HepG2 (cell line): ENCODE measurements around the gene TIFAB. TPM values are rescaled to one million over a fixed set of nuclear protein-coding genes. Genes with fewer than 3 reads are reported as not detected.

Source experiments
- ATAC-seq: fragments of 200-7000 bp; cut with Tn5 transposase; 3 replicates; pipeline ENCODE4 v1.9.1; 2020; ENCODE audit warnings: mild to moderate bottlenecking, moderate library complexity
- BruUV-seq: library from RNA; stranded (reverse); fragments of 400-500 nt; replicated peaks from 2 replicates; lab custom pipeline; 2021; lab: Mats Ljungman, UMichigan
- CTCF ChIA-PET: fragments of 300-600 bp; formaldehyde crosslinking; extraction: SDS; loops from one replicate; lab custom pipeline; 2021; ENCODE audit warnings: low total read pairs, inconsistent platforms, low intra/inter-chr PET ratio; lab: Yijun Ruan, JAX
- POLR2A ChIA-PET: fragments of 350-600 bp; sonication (Branson Sonifier 250); formaldehyde crosslinking; loops from one replicate; lab custom pipeline; 2020; ENCODE audit warnings: antibody characterized with exemption, inconsistent platforms; lab: Yijun Ruan, JAX
- DNase-seq: peaks from one replicate; pipeline ENCODE4 v3.0.0-alpha.2; 2015; ENCODE audit warnings: low spot score
- FAIRE-seq: peaks from 3 replicates; lab custom pipeline; 2011; peaks lifted over from hg19 to GRCh38; lab: Jason Lieb, UNC
- H2AFZ ChIP-seq: one replicate; pipeline ENCODE4 v1.6.1; 2011; ENCODE audit warnings: low read length, inconsistent platforms
- H3K27ac ChIP-seq: fragments of 300-600 bp; 3 replicates; pipeline ENCODE4 v1.8.0; 2011; ENCODE audit warnings: mixed run types, mild to moderate bottlenecking, mixed read lengths, low read length, inconsistent platforms; ENCODE audit not compliant: insufficient read depth; ENCODE audit errors: extremely low read length
- H3K27me3 ChIP-seq, 2 experiments: fragments of 200-600 bp in 1 of 2; 2 replicates in 1 of 2; 3 replicates in 1 of 2; pipeline versions ENCODE4 v1.6.0 to v1.8.0; 2011; ENCODE audit warnings: low read length in 2 of 2, mild to moderate bottlenecking in 2 of 2, moderate library complexity in 2 of 2, inconsistent platforms in 1 of 2; ENCODE audit not compliant: insufficient read depth in 2 of 2, control insufficient read depth in 1 of 2
- H3K36me3 ChIP-seq, 2 experiments: fragments of 200-600 bp in 1 of 2; replicated peaks in 1 of 2; 2 replicates in 1 of 2; 3 replicates in 1 of 2; pipeline versions ENCODE4 v1.5.1 to v1.8.0; 2011; ENCODE audit warnings: low read length in 2 of 2, inconsistent platforms in 1 of 2; ENCODE audit not compliant: insufficient read depth in 2 of 2, control insufficient read depth in 1 of 2
- H3K4me1 ChIP-seq: 2 replicates; pipeline ENCODE4 v1.5.1; 2012; ENCODE audit warnings: low read length, inconsistent platforms; ENCODE audit not compliant: insufficient read depth
- H3K4me2 ChIP-seq: 2 replicates; pipeline ENCODE4 v1.6.0; 2011; ENCODE audit warnings: low read depth, low read length, inconsistent platforms
- H3K4me3 ChIP-seq, 3 experiments: fragments of 200-600 bp in 1 of 3; sonication (generic), shearing (Covaris generic) in 1 of 3; replicated peaks in 1 of 3; 2 replicates each; pipeline ENCODE4 v1.5.1; 2011 to 2016; ENCODE audit warnings: low read length in 3 of 3, inconsistent platforms in 2 of 3, low read depth in 2 of 3, mild to moderate bottlenecking in 2 of 3, control low read depth in 1 of 3, mixed read lengths in 1 of 3; ENCODE audit not compliant: insufficient read depth in 1 of 3
- H3K79me2 ChIP-seq: one replicate; pipeline ENCODE4 v1.6.1; 2011; ENCODE audit warnings: low read length, inconsistent platforms; ENCODE audit not compliant: insufficient read depth
- H3K9ac ChIP-seq: 2 replicates; pipeline ENCODE4 v1.6.0; 2011; ENCODE audit warnings: mild to moderate bottlenecking, low read depth, low read length, inconsistent platforms; ENCODE audit not compliant: insufficient read depth
- H3K9me3 ChIP-seq: 2 replicates; pipeline ENCODE4 v1.5.1; 2012; ENCODE audit warnings: mild to moderate bottlenecking, low read length
- H4K20me1 ChIP-seq: 2 replicates; pipeline ENCODE4 v1.6.0; 2011; ENCODE audit warnings: inconsistent platforms, mild to moderate bottlenecking, low read length, moderate library complexity; ENCODE audit not compliant: insufficient read depth
- CREM ChIP-seq, 2 experiments: sonication (generic) in 1 of 2; formaldehyde crosslinking in 1 of 2; IDR thresholded peaks; 2 replicates each; pipeline versions ENCODE4 v1.4.0 to v1.6.1; 2016 to 2020; ENCODE audit warnings: antibody characterized with exemption in 1 of 2, mild to moderate bottlenecking in 1 of 2, missing genetic modification reagents in 1 of 2
- DMAP1 ChIP-seq: IDR thresholded peaks from 2 replicates; pipeline ENCODE4 v1.6.1; 2016
- DNMT3B ChIP-seq: conservative IDR thresholded peaks from 2 replicates; pipeline ENCODE4 v1.6.1; 2016; ENCODE audit warnings: missing biosample characterization, control low read depth
- ETV6 ChIP-seq: sonication (generic); formaldehyde crosslinking; conservative IDR thresholded peaks from 2 replicates; pipeline ENCODE4 v1.4.0; 2020; ENCODE audit warnings: missing genetic modification reagents
- KLF6 ChIP-seq: IDR thresholded peaks from 2 replicates; pipeline ENCODE4 v1.8.0; 2016; ENCODE audit warnings: missing biosample characterization, missing genetic modification reagents
- NFYB ChIP-seq: sonication (generic); formaldehyde crosslinking; IDR thresholded peaks from 2 replicates; pipeline ENCODE4 v1.4.0; 2020; ENCODE audit warnings: missing genetic modification reagents
- RORA ChIP-seq: sonication (generic); formaldehyde crosslinking; IDR thresholded peaks from 2 replicates; pipeline ENCODE4 v1.5.0; 2020; ENCODE audit warnings: mild to moderate bottlenecking, missing genetic modification reagents, moderate library complexity
- SKIL ChIP-seq: sonication (generic); formaldehyde crosslinking; IDR thresholded peaks from 2 replicates; pipeline ENCODE4 v1.8.0; 2022; ENCODE audit warnings: missing genetic modification reagents, mild to moderate bottlenecking, moderate library complexity, borderline replicate concordance
- ZMYM3 ChIP-seq: sonication (generic); formaldehyde crosslinking; IDR thresholded peaks from 2 replicates; pipeline ENCODE4 v1.5.1; 2020; ENCODE audit warnings: mild to moderate bottlenecking, missing genetic modification reagents
- ZNF30 ChIP-seq: sonication (generic); formaldehyde crosslinking; IDR thresholded peaks from 2 replicates; pipeline ENCODE4 v1.5.0; 2020; ENCODE audit warnings: mild to moderate bottlenecking, missing genetic modification reagents
- ZNF350 ChIP-seq: sonication (generic); formaldehyde crosslinking; IDR thresholded peaks from 2 replicates; pipeline ENCODE4 v1.4.0; 2020; ENCODE audit warnings: mild to moderate bottlenecking, low read depth, missing genetic modification reagents, borderline replicate concordance
- ZNF354B ChIP-seq: sonication (generic); formaldehyde crosslinking; IDR thresholded peaks from 2 replicates; pipeline ENCODE4 v1.8.0; 2022; ENCODE audit warnings: mild to moderate bottlenecking, missing genetic modification reagents
- ZNF446 ChIP-seq: sonication (generic); formaldehyde crosslinking; IDR thresholded peaks from 2 replicates; pipeline ENCODE4 v1.5.0; 2020; ENCODE audit warnings: mild to moderate bottlenecking, missing genetic modification reagents
- ZNF510 ChIP-seq: sonication (generic); formaldehyde crosslinking; IDR thresholded peaks from 2 replicates; pipeline ENCODE4 v1.4.0; 2020; ENCODE audit warnings: low read depth, mild to moderate bottlenecking, missing genetic modification reagents
- ZNF546 ChIP-seq: sonication (generic); formaldehyde crosslinking; conservative IDR thresholded peaks from 2 replicates; pipeline ENCODE4 v1.8.1; 2023; ENCODE audit warnings: mild to moderate bottlenecking, missing genetic modification reagents
- ZNF614 ChIP-seq: IDR thresholded peaks from 2 replicates; pipeline ENCODE4 v1.6.1; 2018; ENCODE audit warnings: missing biosample characterization, missing genetic modification reagents, inconsistent platforms, borderline replicate concordance
- ZNF768 ChIP-seq: sonication (generic); formaldehyde crosslinking; IDR thresholded peaks from 2 replicates; pipeline ENCODE4 v1.4.0; 2020; ENCODE audit warnings: missing genetic modification reagents
- WGBS: methylation state at CpG from one replicate; pipeline ENCODE4 v1.1.6; 2017; ENCODE audit warnings: low lambda C conversion rate; 5-methylcytosine and 5-hydroxymethylcytosine counted together
- in situ Hi-C: cut with HindIII; loops from 2 replicates; pipeline ENCODE4 v1.10.0; 2017; ENCODE audit warnings: low pct_unique_long_range_greater_than_20kb; ENCODE audit not compliant: extremely low pct_ligation_motif_present
- intact Hi-C: fragments of 100-400 bp; cut with micrococcal nuclease; formaldehyde crosslinking; loops from one replicate; pipeline ENCODE4 v1.10.0; 2022; ENCODE audit not compliant: unreplicated experiment
- polyA plus RNA-seq, 8 experiments: library from polyadenylated mRNA; depleted of rRNA in 3 of 8; stranded (reverse) in 7 of 8; unstranded in 1 of 8; fragments of >200 nt; fragmentation: Illumina TruSeq in 4 of 8; extraction: Trizol in 4 of 8; gene quantifications; 2 replicates each; pipeline versions ENCODE4 v1.2.1 to v1.2.3, GENCODE V29; 2011 to 2016; ENCODE audit warnings: low read depth in 4 of 8, missing spikeins in 1 of 8, mixed read lengths in 1 of 8; ENCODE audit not compliant: insufficient read depth in 1 of 8
- total RNA-seq, 5 experiments: library from RNA; depleted of rRNA; stranded (reverse); fragments of >200 nt; fragmentation: Illumina TruSeq; extraction: Trizol; gene quantifications; 2 replicates each; pipeline ENCODE4 v1.2.3, GENCODE V29; 2016; ENCODE audit warnings: low read depth in 1 of 5
- TF ChIP-seq, protein P1 (sequence below): sonication (generic); formaldehyde crosslinking; IDR thresholded peaks from 2 replicates; pipeline ENCODE4 v1.5.1; 2020; ENCODE audit warnings: mild to moderate bottlenecking, missing genetic modification reagents, borderline replicate concordance

TIFAB gene
- total and polyA plus RNA-seq, 2 of the 13 experiments (the other 11 are each of a cell fraction or from before 2014, with no cell fraction given): not detected

DNA sequence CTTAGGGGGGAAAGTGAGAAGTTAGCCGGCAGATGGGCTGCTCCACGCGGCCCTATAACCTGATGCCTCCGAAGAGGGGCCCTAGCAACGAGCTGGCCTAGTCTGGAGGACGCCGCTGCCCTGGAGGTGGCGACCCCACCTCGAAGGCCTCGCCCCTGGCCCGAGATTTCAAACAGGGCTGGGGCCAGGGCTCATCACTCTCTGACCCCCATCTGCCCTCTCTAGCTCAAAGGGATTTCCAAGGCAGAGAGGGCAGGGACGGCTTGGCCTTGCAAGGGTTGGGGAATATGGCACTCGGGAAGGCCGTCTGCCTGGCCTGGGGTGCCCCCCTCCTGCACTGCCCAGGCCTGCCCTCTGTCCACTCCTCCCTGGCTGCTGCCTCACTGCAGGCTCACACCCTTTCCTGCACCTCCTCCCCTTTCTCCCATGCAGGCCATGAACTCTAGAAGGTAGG, 25.5 kb upstream of the TIFAB start:
- H3K27me3 ChIP-seq: no peaks in the 10 kb centered on the region; a peak in 1 of 5 replicates
- H4K20me1 ChIP-seq: no peaks in the 10 kb centered on the region
- H3K27ac ChIP-seq: no peak overlapping the region
- intact Hi-C loops: no loop called here
- DNase-seq: no peak
- ChIA-PET POLR2A (no interaction called here), CTCF (no interaction called here)
- H3K9me3 ChIP-seq: no peaks in the 10 kb centered on the region
- no peak for ATAC-seq
- no peak overlapping the region for H2AFZ ChIP-seq
- 72% methylated on average over 6 of the region's 14 CpGs for WGBS
- H3K4me3 ChIP-seq: no peak overlapping the region
- no TSS peak for BruUV-seq
- H3K36me3 ChIP-seq: no peaks in the 10 kb centered on the region
- H3K4me1 ChIP-seq: peaks cover 13% of the 10 kb centered on the region
- H3K4me2 ChIP-seq: no peak overlapping the region
- FAIRE-seq: no peak
- no peaks in the 10 kb centered on the region for H3K79me2 ChIP-seq
- H3K9ac ChIP-seq: no peak overlapping the region
- in situ Hi-C loops: no loop called here
- TF ChIP-seq ZMYM3 (CRISPR knock-in tag): no peak
- no peak for TF ChIP-seq ZNF614 (CRISPR knock-in tag)
- no peak for TF ChIP-seq ZNF30 (CRISPR knock-in tag)
- no peak for TF ChIP-seq SKIL (CRISPR knock-in tag)
- no peak for TF ChIP-seq DMAP1 (CRISPR knock-in tag)
- no peak for TF ChIP-seq ZNF350 (CRISPR knock-in tag)
- TF ChIP-seq CREM (IDR thresholded peaks at IDR 0.05): no peak
- TF ChIP-seq CREM (CRISPR knock-in tag; IDR thresholded peaks at IDR 0.05): no peak
- no peak for TF ChIP-seq DNMT3B (CRISPR knock-in tag)
- no peak for TF ChIP-seq NFYB (CRISPR knock-in tag)
- no peak for TF ChIP-seq ZNF546 (CRISPR knock-in tag)
- no peak for TF ChIP-seq ZNF510 (CRISPR knock-in tag)
- TF ChIP-seq ETV6 (CRISPR knock-in tag): no peak
- TF ChIP-seq, protein P1, sequence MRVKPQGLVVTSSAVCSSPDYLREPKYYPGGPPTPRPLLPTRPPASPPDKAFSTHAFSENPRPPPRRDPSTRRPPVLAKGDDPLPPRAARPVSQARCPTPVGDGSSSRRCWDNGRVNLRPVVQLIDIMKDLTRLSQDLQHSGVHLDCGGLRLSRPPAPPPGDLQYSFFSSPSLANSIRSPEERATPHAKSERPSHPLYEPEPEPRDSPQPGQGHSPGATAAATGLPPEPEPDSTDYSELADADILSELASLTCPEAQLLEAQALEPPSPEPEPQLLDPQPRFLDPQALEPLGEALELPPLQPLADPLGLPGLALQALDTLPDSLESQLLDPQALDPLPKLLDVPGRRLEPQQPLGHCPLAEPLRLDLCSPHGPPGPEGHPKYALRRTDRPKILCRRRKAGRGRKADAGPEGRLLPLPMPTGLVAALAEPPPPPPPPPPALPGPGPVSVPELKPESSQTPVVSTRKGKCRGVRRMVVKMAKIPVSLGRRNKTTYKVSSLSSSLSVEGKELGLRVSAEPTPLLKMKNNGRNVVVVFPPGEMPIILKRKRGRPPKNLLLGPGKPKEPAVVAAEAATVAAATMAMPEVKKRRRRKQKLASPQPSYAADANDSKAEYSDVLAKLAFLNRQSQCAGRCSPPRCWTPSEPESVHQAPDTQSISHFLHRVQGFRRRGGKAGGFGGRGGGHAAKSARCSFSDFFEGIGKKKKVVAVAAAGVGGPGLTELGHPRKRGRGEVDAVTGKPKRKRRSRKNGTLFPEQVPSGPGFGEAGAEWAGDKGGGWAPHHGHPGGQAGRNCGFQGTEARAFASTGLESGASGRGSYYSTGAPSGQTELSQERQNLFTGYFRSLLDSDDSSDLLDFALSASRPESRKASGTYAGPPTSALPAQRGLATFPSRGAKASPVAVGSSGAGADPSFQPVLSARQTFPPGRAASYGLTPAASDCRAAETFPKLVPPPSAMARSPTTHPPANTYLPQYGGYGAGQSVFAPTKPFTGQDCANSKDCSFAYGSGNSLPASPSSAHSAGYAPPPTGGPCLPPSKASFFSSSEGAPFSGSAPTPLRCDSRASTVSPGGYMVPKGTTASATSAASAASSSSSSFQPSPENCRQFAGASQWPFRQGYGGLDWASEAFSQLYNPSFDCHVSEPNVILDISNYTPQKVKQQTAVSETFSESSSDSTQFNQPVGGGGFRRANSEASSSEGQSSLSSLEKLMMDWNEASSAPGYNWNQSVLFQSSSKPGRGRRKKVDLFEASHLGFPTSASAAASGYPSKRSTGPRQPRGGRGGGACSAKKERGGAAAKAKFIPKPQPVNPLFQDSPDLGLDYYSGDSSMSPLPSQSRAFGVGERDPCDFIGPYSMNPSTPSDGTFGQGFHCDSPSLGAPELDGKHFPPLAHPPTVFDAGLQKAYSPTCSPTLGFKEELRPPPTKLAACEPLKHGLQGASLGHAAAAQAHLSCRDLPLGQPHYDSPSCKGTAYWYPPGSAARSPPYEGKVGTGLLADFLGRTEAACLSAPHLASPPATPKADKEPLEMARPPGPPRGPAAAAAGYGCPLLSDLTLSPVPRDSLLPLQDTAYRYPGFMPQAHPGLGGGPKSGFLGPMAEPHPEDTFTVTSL (CRISPR knock-in tag): no peak
- TF ChIP-seq KLF6 (CRISPR knock-in tag): no peak
- no peak for TF ChIP-seq ZNF354B (CRISPR knock-in tag)
- TF ChIP-seq RORA: no peak
- TF ChIP-seq ZNF768 (CRISPR knock-in tag): no peak
- no peak for TF ChIP-seq ZNF446 (CRISPR knock-in tag)
